ENCODE measurements around the gene LPO.

LPO gene

DNA sequence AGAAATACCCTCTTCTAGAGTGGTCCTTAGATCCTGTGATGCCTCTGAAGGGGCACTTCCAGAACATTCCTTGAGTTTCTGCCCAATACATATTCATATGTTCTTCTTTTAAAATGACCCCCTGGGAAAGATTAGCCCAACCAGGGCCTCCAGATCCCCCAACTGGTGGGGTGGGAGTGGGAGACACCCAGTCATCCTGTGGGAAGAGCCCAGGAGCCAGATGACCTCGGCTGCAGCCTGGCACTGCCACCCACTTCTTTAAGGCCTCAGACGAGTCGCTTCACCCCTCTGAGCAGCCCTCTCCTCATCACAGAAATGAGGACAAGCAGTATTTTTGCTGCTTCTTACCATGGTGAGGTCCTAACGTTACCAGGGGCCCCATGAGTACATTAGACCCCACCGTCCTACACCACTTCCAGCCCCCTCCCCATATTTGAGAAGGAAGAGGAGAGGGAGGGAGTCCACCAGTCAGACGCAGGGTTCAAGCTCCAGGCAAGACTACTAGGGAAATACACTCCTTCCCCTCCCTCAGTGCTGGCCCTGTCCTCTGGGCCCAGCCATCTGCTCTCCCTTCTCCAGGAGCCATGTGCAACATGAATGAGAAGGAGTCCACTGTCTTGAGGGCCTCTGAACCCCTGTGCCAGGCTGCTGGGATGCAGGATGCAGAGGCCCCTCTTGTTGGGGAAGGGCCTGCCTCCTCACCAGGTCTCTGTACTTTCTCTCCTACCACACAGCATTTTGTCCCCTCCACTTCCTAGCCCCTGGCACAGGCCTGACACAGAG lies 30.6 kb downstream of the LPO start:
- TF ChIP-seq, protein P1, sequence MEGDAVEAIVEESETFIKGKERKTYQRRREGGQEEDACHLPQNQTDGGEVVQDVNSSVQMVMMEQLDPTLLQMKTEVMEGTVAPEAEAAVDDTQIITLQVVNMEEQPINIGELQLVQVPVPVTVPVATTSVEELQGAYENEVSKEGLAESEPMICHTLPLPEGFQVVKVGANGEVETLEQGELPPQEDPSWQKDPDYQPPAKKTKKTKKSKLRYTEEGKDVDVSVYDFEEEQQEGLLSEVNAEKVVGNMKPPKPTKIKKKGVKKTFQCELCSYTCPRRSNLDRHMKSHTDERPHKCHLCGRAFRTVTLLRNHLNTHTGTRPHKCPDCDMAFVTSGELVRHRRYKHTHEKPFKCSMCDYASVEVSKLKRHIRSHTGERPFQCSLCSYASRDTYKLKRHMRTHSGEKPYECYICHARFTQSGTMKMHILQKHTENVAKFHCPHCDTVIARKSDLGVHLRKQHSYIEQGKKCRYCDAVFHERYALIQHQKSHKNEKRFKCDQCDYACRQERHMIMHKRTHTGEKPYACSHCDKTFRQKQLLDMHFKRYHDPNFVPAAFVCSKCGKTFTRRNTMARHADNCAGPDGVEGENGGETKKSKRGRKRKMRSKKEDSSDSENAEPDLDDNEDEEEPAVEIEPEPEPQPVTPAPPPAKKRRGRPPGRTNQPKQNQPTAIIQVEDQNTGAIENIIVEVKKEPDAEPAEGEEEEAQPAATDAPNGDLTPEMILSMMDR (IDR thresholded peaks at IDR 0.05; ENCODE audit: extremely low read depth, insufficient read depth, missing control alignments), result no peak
- no peak for DNase-seq (ENCODE audit: low spot score)
- in situ Hi-C loops (cut with MboI; ENCODE audit: low pct_unique_long_range_greater_than_20kb, low sequenced_read_pairs, unreplicated experiment), result no loop called here

DNA sequence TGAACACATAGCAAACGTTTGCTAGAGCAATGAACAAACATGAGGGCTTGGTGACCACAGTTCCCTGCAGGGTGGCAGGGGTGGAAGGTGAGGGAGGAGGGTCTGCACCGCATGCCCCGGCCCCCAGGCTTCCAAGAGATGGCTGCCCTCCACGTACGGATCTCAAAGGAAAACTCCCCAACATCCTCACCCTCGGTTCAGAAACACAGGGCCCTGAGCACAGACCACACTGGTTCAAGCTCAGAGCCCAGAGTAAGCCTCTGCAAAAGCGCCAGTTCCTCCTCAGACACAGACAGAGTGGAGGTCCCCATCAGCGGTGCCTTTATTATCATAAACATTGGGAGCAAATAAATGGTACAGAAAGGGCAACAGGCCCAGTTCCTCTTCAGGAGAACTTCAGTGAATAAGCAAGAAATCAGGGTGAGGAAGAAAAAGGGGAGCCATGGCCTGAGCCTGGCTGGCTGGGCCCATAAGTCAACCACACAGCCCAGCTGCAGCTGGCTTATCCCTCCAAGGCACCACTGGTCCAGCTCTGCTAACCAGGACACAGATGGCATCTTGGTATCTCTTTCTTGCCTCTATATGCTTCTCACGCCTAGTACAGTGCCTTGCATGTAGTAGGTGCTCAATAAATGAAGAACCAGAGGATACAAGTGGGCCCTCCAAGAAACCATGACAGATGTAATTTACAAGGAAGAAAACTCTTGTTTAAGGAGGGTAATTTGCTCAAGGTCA lies 31.3 kb downstream of the LPO start:
- DNase-seq (ENCODE audit: low spot score), result no peak
- TF ChIP-seq, protein P1 (IDR thresholded peaks at IDR 0.05; ENCODE audit: extremely low read depth, insufficient read depth, missing control alignments), result no peak
- in situ Hi-C loops (cut with MboI; ENCODE audit: low pct_unique_long_range_greater_than_20kb, low sequenced_read_pairs, unreplicated experiment), result no loop called here

DNA sequence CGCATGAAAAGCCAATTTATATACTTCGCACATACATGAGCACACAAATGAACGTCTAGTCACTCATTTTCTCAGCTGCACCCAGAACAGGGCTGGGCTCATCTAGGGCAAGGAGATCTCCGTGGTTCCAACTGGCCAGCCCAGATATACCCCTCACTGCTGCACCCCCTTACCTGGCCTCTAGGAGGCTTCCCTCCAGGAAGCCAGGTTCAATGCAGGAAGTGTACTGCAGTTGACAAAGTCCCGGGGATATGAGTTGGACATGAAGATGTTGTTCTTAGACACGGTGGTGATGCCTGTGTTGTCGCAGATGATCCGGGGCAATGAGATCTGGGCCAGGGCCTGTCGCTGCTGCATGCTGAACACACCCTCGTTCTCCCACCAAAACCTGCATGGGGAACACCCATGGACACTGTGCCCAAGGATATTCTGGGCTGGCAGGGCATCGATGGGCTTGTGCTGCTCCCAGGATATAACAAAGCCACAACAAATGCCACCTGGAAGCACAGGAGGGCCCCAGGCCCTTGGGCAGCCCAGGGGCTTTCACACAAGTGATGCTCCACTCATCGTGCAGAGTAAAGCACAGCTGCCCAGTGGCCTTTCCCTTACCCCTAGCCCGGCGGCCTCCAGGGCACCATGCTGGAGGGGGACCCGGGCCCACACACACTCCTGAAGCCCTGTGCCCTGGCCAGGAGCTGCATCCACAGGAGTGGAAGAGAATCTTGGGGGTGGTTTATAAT lies 32.3 kb downstream of the LPO start:
- TF ChIP-seq, protein P1 (IDR thresholded peaks at IDR 0.05; ENCODE audit: extremely low read depth, insufficient read depth, missing control alignments), result no peak
- in situ Hi-C loops (cut with MboI; ENCODE audit: low pct_unique_long_range_greater_than_20kb, low sequenced_read_pairs, unreplicated experiment), result no loop called here
- DNase-seq (ENCODE audit: low spot score), result no peak

DNA sequence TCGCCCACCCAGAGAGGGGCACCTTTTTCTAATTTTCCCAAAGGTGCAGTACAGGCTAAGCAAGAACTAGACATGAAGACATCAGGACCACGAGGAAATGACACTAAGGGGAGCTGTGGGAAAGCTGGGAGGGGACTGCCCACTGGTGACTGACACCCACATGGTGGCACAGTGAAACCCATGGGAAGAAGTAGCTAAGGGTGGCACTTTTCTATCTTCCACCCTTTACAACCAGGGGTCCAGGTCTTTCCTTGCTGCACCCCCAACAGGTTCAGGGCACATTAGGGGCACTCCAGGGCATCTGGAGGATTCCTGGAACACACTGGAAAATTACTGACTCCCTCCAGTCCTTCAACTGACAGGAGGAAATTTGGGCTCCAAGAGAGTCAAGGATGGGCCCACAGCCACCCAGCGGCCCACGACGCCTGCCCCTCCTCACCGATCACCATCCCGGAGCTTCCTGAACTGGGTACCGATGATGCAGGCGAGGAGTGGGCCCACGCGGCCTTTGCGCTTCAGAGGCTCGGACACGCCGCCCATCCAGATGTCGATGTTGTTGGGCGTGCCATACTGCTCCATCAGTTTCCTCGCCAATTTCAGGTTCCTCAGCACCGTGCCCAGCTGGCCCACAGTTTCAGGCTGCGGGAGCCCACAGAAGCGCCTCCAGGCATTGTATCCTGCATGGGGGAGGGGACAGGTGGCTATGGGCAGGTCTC lies 33.0 kb downstream of the LPO start:
- in situ Hi-C loops (cut with MboI; ENCODE audit: low pct_unique_long_range_greater_than_20kb, low sequenced_read_pairs, unreplicated experiment), result no loop called here
- TF ChIP-seq, protein P1 (IDR thresholded peaks at IDR 0.05; ENCODE audit: extremely low read depth, insufficient read depth, missing control alignments), result no peak
- no peak for DNase-seq (ENCODE audit: low spot score)

DNA sequence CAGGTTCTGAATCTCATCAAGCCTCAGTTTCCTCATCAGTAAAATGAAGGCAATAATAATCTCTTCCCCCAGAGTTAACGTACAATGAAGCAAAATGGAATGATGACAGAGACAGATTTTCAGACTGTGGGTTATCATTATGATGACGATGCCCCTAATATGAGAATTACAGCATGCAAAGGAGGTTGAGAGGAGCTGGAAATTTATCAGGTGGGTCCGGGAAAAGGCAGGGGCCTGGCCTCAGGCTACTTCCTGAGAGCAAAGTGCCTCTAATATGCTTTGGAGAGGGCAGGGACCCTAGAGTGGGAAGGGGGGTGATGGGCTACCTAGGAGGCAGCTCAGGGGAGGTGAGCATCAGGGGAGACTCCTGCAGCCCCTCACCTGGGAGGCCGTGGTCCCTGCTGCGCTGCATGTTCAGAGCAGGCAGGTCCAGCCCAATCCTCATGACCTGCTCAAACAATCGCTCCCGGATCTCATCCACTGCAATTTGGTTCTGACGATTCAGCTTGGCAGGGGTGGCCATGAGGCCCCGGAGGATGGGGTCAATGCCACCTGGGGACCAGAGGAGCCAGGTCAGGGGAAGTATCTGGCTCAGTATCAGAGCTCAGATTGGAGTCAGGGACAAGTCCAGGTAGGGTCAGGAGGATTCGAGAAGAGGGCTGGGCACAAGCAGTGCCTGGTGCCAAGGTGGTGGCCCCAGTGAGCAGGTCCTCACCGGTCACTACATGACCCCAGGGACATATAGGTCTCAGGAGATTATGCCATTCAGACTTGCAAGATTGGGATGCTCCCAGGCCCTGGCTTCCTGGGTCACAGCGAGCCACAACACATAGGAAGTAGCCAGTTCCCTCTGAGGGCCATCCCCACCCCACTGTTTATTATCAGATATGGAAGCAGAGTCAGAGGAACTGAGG lies 34.2 kb downstream of the LPO start:
- in situ Hi-C loops (cut with MboI; ENCODE audit: low pct_unique_long_range_greater_than_20kb, low sequenced_read_pairs, unreplicated experiment), result no loop called here
- TF ChIP-seq, protein P1 (IDR thresholded peaks at IDR 0.05; ENCODE audit: extremely low read depth, insufficient read depth, missing control alignments), result no peak
- DNase-seq (ENCODE audit: low spot score), result no peak

All from GM13977 (cell line).